GM06990 (cell line): ENCODE data around the gene RB1.

Source experiments
- DNase-seq: peaks from one replicate; pipeline ENCODE4 v3.0.0-alpha.2; 2011; ENCODE audit not compliant: insufficient read length; ENCODE audit errors: extremely low read depth
- H3K27me3 ChIP-seq: replicated peaks from 2 replicates; pipeline ENCODE4 v1.6.0; 2011; ENCODE audit warnings: low read length; ENCODE audit not compliant: control insufficient read depth, insufficient read depth
- H3K36me3 ChIP-seq: 2 replicates; pipeline ENCODE4 v1.5.1; 2011; ENCODE audit warnings: low read length; ENCODE audit not compliant: control insufficient read depth, insufficient read depth
- H3K4me3 ChIP-seq: replicated peaks from 2 replicates; pipeline ENCODE4 v1.5.1; 2011; ENCODE audit warnings: low read depth, mild to moderate bottlenecking, control low read depth, low read length
- CTCF ChIP-seq: IDR thresholded peaks from 2 replicates; pipeline ENCODE4 v1.5.1; 2011; ENCODE audit warnings: low read length, control low read depth, mild to moderate bottlenecking, inconsistent platforms; ENCODE audit not compliant: insufficient read depth, poor library complexity, severe bottlenecking

Gene RB1

DNA sequence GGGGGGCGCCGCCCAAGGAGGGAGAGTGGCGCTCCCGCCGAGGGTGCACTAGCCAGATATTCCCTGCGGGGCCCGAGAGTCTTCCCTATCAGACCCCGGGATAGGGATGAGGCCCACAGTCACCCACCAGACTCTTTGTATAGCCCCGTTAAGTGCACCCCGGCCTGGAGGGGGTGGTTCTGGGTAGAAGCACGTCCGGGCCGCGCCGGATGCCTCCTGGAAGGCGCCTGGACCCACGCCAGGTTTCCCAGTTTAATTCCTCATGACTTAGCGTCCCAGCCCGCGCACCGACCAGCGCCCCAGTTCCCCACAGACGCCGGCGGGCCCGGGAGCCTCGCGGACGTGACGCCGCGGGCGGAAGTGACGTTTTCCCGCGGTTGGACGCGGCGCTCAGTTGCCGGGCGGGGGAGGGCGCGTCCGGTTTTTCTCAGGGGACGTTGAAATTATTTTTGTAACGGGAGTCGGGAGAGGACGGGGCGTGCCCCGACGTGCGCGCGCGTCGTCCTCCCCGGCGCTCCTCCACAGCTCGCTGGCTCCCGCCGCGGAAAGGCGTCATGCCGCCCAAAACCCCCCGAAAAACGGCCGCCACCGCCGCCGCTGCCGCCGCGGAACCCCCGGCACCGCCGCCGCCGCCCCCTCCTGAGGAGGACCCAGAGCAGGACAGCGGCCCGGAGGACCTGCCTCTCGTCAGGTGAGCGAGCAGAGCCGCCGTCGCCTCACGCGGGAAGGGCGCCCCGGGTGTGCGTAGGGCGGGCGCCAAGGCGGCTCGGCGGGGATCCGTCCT, at the start of gene RB1:
TSS of gene RB1 (plus strand) at position 393 of the 784 bp plus-strand sequence. CDS start at position 555, 162 bp downstream.
- no peaks in the 10 kb centered on the region for H3K36me3 ChIP-seq
- H3K4me3 ChIP-seq: peak within 1 kb of the TSS; percentile 90
- DNase-seq: peak; percentile 89
- no peak for TF ChIP-seq CTCF
- no peaks in the 10 kb centered on the region for H3K27me3 ChIP-seq

- TF ChIP-seq CTCF: no peak
- H3K4me3 ChIP-seq: no peak overlapping the region
- H3K36me3 ChIP-seq: no peaks in the 10 kb centered on the region
- H3K27me3 ChIP-seq: no peaks in the 10 kb centered on the region
- no peak for DNase-seq
Observed at GRCh38 chr13:48253849-48254248, 49.7 kb upstream of the RB1 start.

DNA sequence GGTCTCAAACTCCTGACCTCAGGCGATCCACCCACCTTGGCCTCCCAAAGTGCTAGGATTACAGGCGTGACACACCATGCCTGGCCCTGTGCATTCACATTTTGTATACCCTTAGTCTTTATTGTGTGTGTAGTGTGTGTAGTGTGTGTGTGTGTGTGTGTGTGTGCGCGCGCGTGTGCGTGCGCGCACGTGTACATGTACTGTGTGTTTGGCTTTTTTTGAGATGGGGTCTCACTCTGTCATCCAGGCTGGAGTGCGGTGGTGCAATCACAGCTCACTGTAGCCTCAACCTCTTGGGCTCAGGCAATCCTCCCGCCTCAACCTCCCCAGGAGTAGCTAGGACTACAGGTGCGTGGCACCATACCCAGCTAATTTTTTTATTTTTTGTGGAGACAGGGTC, 48.5 kb upstream of the RB1 start:
- TF ChIP-seq CTCF: no peak
- Histone ChIP-seq H3K4me3 (no peak overlapping the region), H3K36me3 (no peaks in the 10 kb centered on the region), H3K27me3 (no peaks in the 10 kb centered on the region)
- no peak for DNase-seq

GRCh38 chr13:48255954-48256353, 47.6 kb upstream of the RB1 start:
- H3K27me3 ChIP-seq: no peaks in the 10 kb centered on the region
- no peak for DNase-seq
- no peaks in the 10 kb centered on the region for H3K36me3 ChIP-seq
- no peak overlapping the region for H3K4me3 ChIP-seq
- no peak for TF ChIP-seq CTCF

GRCh38 chr13:48258002-48258401, 45.5 kb upstream of the RB1 start:
- Histone ChIP-seq H3K4me3 (no peak overlapping the region), H3K27me3 (no peaks in the 10 kb centered on the region), H3K36me3 (no peaks in the 10 kb centered on the region)
- TF ChIP-seq CTCF: no peak
- no peak for DNase-seq
